Measurements from ENCODE around the gene PDE1C. TPM values are rescaled to one million over a fixed set of nuclear protein-coding genes. Genes with fewer than 3 reads are reported as not detected.

Gene PDE1C
- total RNA-seq, 5 donors from 2014 or later (not counting 1 experiment from before 2014, with no cell fraction given), result not detected

DNA sequence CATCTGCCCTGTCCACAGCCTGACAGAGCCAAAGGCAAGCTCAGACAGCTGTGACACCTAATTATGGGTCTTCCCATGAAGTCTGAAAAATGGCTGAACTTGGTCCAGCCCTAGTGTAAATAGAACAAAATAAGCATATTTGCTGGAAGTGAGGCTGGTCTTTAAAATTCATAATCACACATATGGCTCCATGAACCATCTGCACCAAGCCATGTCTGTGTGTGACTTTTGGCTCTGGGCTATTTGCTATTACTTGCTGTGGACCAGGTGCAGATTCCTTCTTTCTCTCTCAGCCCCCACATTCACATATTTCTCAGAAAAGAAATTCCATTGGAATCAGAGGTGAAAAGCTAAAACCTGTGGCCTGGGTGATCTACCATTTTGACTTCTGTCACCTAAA is 175.9 kb downstream of the PDE1C start:
- DNase-seq (no peak), ATAC-seq (replicated peaks in 1 of 4) (no peak)
- Histone ChIP-seq H3K9me3 (no peaks in the 10 kb centered on the region), H3K27me3 (replicated peaks in 1 of 2; ENCODE audit: control insufficient read depth in 2 of 2, extremely low read depth in 1 of 2, insufficient read depth in 2 of 2, low read length in 1 of 2) (no peaks in the 10 kb centered on the region), H3K4me3 (ENCODE audit: control insufficient read depth in 1 of 2, extremely low read depth in 1 of 2, low read length in 1 of 2) (no peak overlapping the region), H3K36me3 (ENCODE audit: control insufficient read depth in 2 of 2, extremely low read depth in 1 of 2, insufficient read depth in 1 of 2, low read length in 1 of 2) (no peaks in the 10 kb centered on the region), H3K4me1 (ENCODE audit: control insufficient read depth in 1 of 2, extremely low read depth in 1 of 2, insufficient read depth in 2 of 2, low read length in 2 of 2) (no peaks in the 10 kb centered on the region), H3K27ac (ENCODE audit: low read length) (no peak overlapping the region)
- H3K4me1 Mint-ChIP-seq, result no peaks in the 10 kb centered on the region
- POLR2A ChIA-PET, result no interaction called here
- H3K4me3 Mint-ChIP-seq, result no peak overlapping the region
- no peak overlapping the region for H3K27ac Mint-ChIP-seq
- no peaks in the 10 kb centered on the region for H3K27me3 Mint-ChIP-seq
- H3K9me3 Mint-ChIP-seq, result peaks cover 6 to 7% (median 6%) of the 10 kb centered on the region in 3 donors
- H3K36me3 Mint-ChIP-seq, result no peaks in the 10 kb centered on the region
- CTCF ChIA-PET, result no interaction called here

DNA sequence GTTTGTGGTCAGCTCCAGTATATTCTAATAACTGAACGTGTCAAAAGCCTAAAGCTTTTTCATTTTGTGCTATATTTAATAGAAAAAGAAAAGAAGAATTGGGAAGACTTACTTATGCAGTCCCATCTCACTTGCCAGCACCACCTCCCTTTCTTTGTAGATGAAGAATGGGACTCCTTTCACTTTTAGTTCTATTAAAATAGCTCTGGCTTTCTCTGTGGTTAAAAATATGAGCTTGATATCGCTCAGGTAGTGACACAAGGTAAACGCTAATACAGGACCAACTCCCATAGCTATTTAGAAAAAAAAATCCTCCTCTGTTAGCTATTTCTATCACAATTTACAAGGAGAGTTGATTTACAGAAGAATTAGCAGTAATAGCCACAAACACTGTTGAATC is 176.8 kb downstream of the PDE1C start:
- WGBS (ENCODE audit: insufficient coverage), result no CpG with 5 or more reads among the region's 3 CpGs
- H3K4me1 Mint-ChIP-seq, result no peaks in the 10 kb centered on the region
- Histone ChIP-seq H3K4me1 (ENCODE audit: control insufficient read depth in 1 of 2, extremely low read depth in 1 of 2, insufficient read depth in 2 of 2, low read length in 2 of 2) (no peaks in the 10 kb centered on the region), H3K9me3 (no peaks in the 10 kb centered on the region), H3K36me3 (ENCODE audit: control insufficient read depth in 2 of 2, extremely low read depth in 1 of 2, insufficient read depth in 1 of 2, low read length in 1 of 2) (no peaks in the 10 kb centered on the region), H3K4me3 (ENCODE audit: control insufficient read depth in 1 of 2, extremely low read depth in 1 of 2, low read length in 1 of 2) (no peak overlapping the region), H3K27me3 (replicated peaks in 1 of 2; ENCODE audit: control insufficient read depth in 2 of 2, extremely low read depth in 1 of 2, insufficient read depth in 2 of 2, low read length in 1 of 2) (no peaks in the 10 kb centered on the region), H3K27ac (ENCODE audit: low read length) (no peak overlapping the region)
- POLR2A ChIA-PET, result no interaction called here
- no peaks in the 10 kb centered on the region for H3K27me3 Mint-ChIP-seq
- H3K27ac Mint-ChIP-seq, result no peak overlapping the region
- H3K4me3 Mint-ChIP-seq, result no peak overlapping the region
- no peak for DNase-seq
- H3K36me3 Mint-ChIP-seq, result no peaks in the 10 kb centered on the region
- no peak for ATAC-seq (replicated peaks in 1 of 4)
- H3K9me3 Mint-ChIP-seq, result peaks cover 6 to 7% (median 6%) of the 10 kb centered on the region in 3 donors
- CTCF ChIA-PET, result interaction anchor here in 1 of 2 donors (0.9 kb wide), 1 partner anchor 17 kb away, joined by 3 read pairs; no protein-coding TSS in a partner anchor

DNA sequence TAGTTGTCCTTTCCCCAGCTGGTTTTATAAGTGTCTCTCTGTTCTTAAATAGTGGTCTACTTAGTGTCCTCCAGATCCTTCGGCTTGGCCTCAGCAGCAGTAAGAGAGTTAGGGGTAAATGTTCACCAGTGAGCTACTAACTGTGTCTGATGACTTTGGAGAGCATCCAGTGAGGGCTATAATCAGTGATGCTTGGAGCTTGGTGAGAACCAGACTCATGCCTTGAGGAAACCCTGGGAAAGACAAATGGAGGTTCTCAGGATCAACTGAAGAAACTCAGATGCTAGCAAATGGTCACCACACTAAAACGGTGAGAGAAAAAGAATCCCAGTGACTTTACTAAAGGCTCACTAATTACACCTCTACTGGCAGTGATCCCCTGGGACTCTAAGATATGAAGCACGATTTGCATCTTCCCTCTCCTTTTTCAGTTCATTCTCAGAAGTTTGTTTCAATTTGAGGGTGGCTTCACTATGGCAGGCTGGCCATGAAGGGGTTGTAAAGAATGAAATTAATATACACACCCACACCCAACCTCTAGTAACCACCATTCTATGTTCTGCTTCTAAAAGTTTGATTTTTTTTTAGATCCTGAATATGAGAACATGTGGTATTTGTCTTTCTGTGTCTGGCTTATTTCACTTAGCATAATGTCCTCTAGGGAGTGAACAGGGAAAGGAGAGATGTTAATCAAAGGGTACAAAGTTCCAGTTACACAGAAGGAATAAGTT is 177.9 kb downstream of the PDE1C start:
- Histone ChIP-seq H3K36me3 (ENCODE audit: control insufficient read depth in 2 of 2, extremely low read depth in 1 of 2, insufficient read depth in 1 of 2, low read length in 1 of 2) (no peaks in the 10 kb centered on the region), H3K4me1 (ENCODE audit: control insufficient read depth in 1 of 2, extremely low read depth in 1 of 2, insufficient read depth in 2 of 2, low read length in 2 of 2) (no peaks in the 10 kb centered on the region), H3K27me3 (replicated peaks in 1 of 2; ENCODE audit: control insufficient read depth in 2 of 2, extremely low read depth in 1 of 2, insufficient read depth in 2 of 2, low read length in 1 of 2) (no peaks in the 10 kb centered on the region), H3K4me3 (ENCODE audit: control insufficient read depth in 1 of 2, extremely low read depth in 1 of 2, low read length in 1 of 2) (no peak overlapping the region), H3K27ac (ENCODE audit: low read length) (no peak overlapping the region), H3K9me3 (no peaks in the 10 kb centered on the region)
- DNase-seq, result no peak
- no peak overlapping the region for H3K27ac Mint-ChIP-seq
- no peaks in the 10 kb centered on the region for H3K27me3 Mint-ChIP-seq
- H3K4me3 Mint-ChIP-seq, result no peak overlapping the region
- no peak for ATAC-seq (replicated peaks in 1 of 4)
- no peaks in the 10 kb centered on the region for H3K36me3 Mint-ChIP-seq
- H3K9me3 Mint-ChIP-seq, result peaks cover 6 to 7% (median 6%) of the 10 kb centered on the region in 3 donors
- CTCF ChIA-PET, result no interaction called here
- POLR2A ChIA-PET, result no interaction called here
- 58% methylated on average over 2 of the region's 3 CpGs for WGBS (ENCODE audit: insufficient coverage)
- no peaks in the 10 kb centered on the region for H3K4me1 Mint-ChIP-seq

DNA sequence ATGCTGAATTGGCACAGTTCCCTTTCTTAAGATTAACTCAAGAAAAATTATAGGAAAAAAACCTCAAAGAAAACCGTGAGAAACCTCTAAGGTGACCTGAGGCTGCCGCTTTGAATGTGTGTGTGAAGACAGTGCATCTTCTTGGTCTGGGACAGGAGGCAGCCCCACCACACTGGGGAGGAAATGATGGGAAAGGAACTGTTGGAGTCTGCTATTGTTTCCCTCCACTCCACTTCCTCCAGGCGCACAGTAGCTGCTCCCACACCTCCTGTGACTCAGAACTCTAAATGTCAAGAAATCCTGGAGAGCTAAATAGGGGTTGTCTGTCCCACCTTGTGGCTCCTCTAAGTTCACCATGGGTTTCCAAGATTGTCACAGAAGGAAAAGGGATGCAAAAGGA is 179.4 kb downstream of the PDE1C start:
- ATAC-seq (replicated peaks in 1 of 4), result no peak
- Mint-ChIP-seq H3K9me3 (peaks cover 9 to 14% (median 12%) of the 10 kb centered on the region in 3 donors), H3K4me3 (no peak overlapping the region), H3K27me3 (no peaks in the 10 kb centered on the region), H3K36me3 (no peaks in the 10 kb centered on the region), H3K4me1 (no peaks in the 10 kb centered on the region), H3K27ac (no peak overlapping the region)
- DNase-seq, result no peak
- H3K27me3 ChIP-seq (replicated peaks in 1 of 2; ENCODE audit: control insufficient read depth in 2 of 2, extremely low read depth in 1 of 2, insufficient read depth in 2 of 2, low read length in 1 of 2), result no peaks in the 10 kb centered on the region
- H3K36me3 ChIP-seq (ENCODE audit: control insufficient read depth in 2 of 2, extremely low read depth in 1 of 2, insufficient read depth in 1 of 2, low read length in 1 of 2), result no peaks in the 10 kb centered on the region
- ChIA-PET POLR2A (no interaction called here), CTCF (interaction anchor here in 1 of 2 donors (0.7 kb wide), 1 partner anchor 8 kb away, joined by 3 read pairs; no protein-coding TSS in a partner anchor)
- no peak overlapping the region for H3K27ac ChIP-seq (ENCODE audit: low read length)
- WGBS (ENCODE audit: insufficient coverage), result no CpG with 5 or more reads among the region's 3 CpGs
- no peaks in the 10 kb centered on the region for H3K4me1 ChIP-seq (ENCODE audit: control insufficient read depth in 1 of 2, extremely low read depth in 1 of 2, insufficient read depth in 2 of 2, low read length in 2 of 2)
- H3K9me3 ChIP-seq, result no peaks in the 10 kb centered on the region
- H3K4me3 ChIP-seq (ENCODE audit: control insufficient read depth in 1 of 2, extremely low read depth in 1 of 2, low read length in 1 of 2), result no peak overlapping the region

DNA sequence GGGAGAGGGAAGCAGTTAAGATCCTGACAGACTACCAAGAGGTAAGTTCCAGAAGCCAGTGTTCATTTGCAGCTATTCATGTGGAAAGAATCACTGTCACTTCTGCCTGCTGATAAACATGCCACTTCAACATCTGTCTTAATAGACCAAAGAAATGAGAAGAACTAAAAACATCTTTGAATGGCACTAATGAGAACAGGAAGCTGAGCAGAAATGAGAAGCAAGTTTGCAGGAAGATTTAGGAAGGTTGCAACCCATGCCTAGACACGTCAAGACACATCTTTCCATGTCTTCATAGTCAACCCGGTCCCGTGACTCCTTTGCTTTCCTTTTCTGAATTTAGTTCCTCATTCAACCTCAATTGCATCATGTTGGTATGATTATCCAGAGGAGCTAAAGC is 180.0 kb downstream of the PDE1C start:
- H3K27ac Mint-ChIP-seq, result no peak overlapping the region
- ChIA-PET POLR2A (no interaction called here), CTCF (interaction anchor here in 1 of 2 donors (0.5 kb wide), 1 partner anchor 35 kb away, joined by 6 read pairs; no protein-coding TSS in a partner anchor)
- no peaks in the 10 kb centered on the region for H3K36me3 ChIP-seq (ENCODE audit: control insufficient read depth in 2 of 2, extremely low read depth in 1 of 2, insufficient read depth in 1 of 2, low read length in 1 of 2)
- peaks cover 9 to 10% (median 9%) of the 10 kb centered on the region in 3 donors for H3K9me3 Mint-ChIP-seq
- no peaks in the 10 kb centered on the region for H3K4me1 Mint-ChIP-seq
- H3K27me3 Mint-ChIP-seq, result no peaks in the 10 kb centered on the region
- no peaks in the 10 kb centered on the region for H3K36me3 Mint-ChIP-seq
- ATAC-seq (replicated peaks in 1 of 4) (no peak), DNase-seq (peak in 1 of 35 experiments; percentile 6)
- H3K4me3 ChIP-seq (ENCODE audit: control insufficient read depth in 1 of 2, extremely low read depth in 1 of 2, low read length in 1 of 2), result no peak overlapping the region
- H3K27ac ChIP-seq (ENCODE audit: low read length), result no peak overlapping the region
- H3K4me3 Mint-ChIP-seq, result no peak overlapping the region
- H3K4me1 ChIP-seq (ENCODE audit: control insufficient read depth in 1 of 2, extremely low read depth in 1 of 2, insufficient read depth in 2 of 2, low read length in 2 of 2), result no peaks in the 10 kb centered on the region
- WGBS (ENCODE audit: insufficient coverage), result no CpG with 5 or more reads among the region's 3 CpGs
- H3K27me3 ChIP-seq (replicated peaks in 1 of 2; ENCODE audit: control insufficient read depth in 2 of 2, extremely low read depth in 1 of 2, insufficient read depth in 2 of 2, low read length in 1 of 2), result no peaks in the 10 kb centered on the region
- no peaks in the 10 kb centered on the region for H3K9me3 ChIP-seq

DNA sequence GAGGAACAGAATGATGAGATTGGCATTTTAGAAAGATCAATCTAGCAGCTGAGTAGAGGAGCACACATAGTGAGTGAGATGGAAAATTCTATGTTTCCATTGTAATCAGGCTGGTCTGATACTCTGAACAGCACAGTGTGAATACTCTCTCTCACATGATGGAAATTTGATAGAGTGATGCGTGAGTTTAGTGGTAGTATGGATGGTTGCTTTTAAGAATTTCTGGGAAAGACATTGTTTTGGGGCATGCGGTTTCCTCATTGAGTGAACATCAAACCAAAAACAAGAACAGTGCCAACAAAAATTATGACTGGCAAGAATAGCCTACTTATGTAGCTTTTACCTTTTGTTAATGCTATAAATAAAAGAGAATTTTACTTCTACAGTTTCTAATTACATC is 183.2 kb downstream of the PDE1C start:
- ChIA-PET CTCF (no interaction called here), POLR2A (no interaction called here)
- H3K4me3 Mint-ChIP-seq, result no peak overlapping the region
- H3K4me3 ChIP-seq (ENCODE audit: control insufficient read depth in 1 of 2, extremely low read depth in 1 of 2, low read length in 1 of 2), result no peak overlapping the region
- no peak overlapping the region for H3K27ac Mint-ChIP-seq
- H3K9me3 ChIP-seq, result no peaks in the 10 kb centered on the region
- H3K9me3 Mint-ChIP-seq, result peaks cover 10 to 14% (median 10%) of the 10 kb centered on the region in 3 donors
- no peak for ATAC-seq (replicated peaks in 1 of 4)
- H3K27me3 ChIP-seq (replicated peaks in 1 of 2; ENCODE audit: control insufficient read depth in 2 of 2, extremely low read depth in 1 of 2, insufficient read depth in 2 of 2, low read length in 1 of 2), result no peaks in the 10 kb centered on the region
- no peak overlapping the region for H3K27ac ChIP-seq (ENCODE audit: low read length)
- H3K36me3 ChIP-seq (ENCODE audit: control insufficient read depth in 2 of 2, extremely low read depth in 1 of 2, insufficient read depth in 1 of 2, low read length in 1 of 2), result no peaks in the 10 kb centered on the region
- no peak for DNase-seq
- H3K4me1 Mint-ChIP-seq, result no peaks in the 10 kb centered on the region
- no peaks in the 10 kb centered on the region for H3K27me3 Mint-ChIP-seq
- WGBS (ENCODE audit: insufficient coverage), result no CpG with 5 or more reads among the region's 2 CpGs
- H3K4me1 ChIP-seq (ENCODE audit: control insufficient read depth in 1 of 2, extremely low read depth in 1 of 2, insufficient read depth in 2 of 2, low read length in 2 of 2), result no peaks in the 10 kb centered on the region
- H3K36me3 Mint-ChIP-seq, result no peaks in the 10 kb centered on the region
